ENCODE data around the gene MBD6.

The MBD6 gene

GRCh38 chr12:57577981-57578758 lies 55.5 kb downstream of the MBD6 start:
- no peak for ATAC-seq

- no peak for ATAC-seq
Observed at GRCh38 chr12:57579011-57579410, 56.4 kb downstream of the MBD6 start.
